Tibial nerve (tissue), 4 donors: ENCODE measurements around the gene C1QTNF6. TPM values are rescaled to one million over a fixed set of nuclear protein-coding genes. Genes with fewer than 3 reads are reported as not detected.
A peak's percentile ranks its signal among the peaks of the same experiment; 100 is the strongest.

Source experiments
- DNase-seq, 2 donors: peaks; one replicate each; pipeline ENCODE4 v3.0.0-alpha.2; 2019; ENCODE audit warnings: low spot score in 2 of 2
- H3K27ac ChIP-seq, 4 donors: fragments of 200-600 bp; sonication (generic) in 3 of 4; one replicate each; pipeline ENCODE4 v1.5.1; 2017 to 2019; ENCODE audit warnings: mild to moderate bottlenecking in 1 of 4
- H3K27me3 ChIP-seq, 2 donors: fragments of 200-600 bp; sonication (generic) in 1 of 2; one replicate each; pipeline versions ENCODE4 v1.5.1 to v1.6.0; 2017 to 2019
- H3K36me3 ChIP-seq, 3 donors: fragments of 200-600 bp; sonication (generic); one replicate each; pipeline ENCODE4 v1.5.1; 2018 to 2019
- H3K4me1 ChIP-seq, 4 donors: fragments of 200-600 bp; sonication (generic) in 3 of 4; one replicate each; pipeline ENCODE4 v1.5.1; 2017 to 2019
- H3K4me3 ChIP-seq, 4 donors: fragments of 200-600 bp; sonication (generic) in 3 of 4; one replicate each; pipeline ENCODE4 v1.5.1; 2017 to 2019; ENCODE audit warnings: mild to moderate bottlenecking in 1 of 4, moderate library complexity in 1 of 4
- H3K9me3 ChIP-seq, 4 donors: fragments of 200-600 bp; sonication (generic) in 3 of 4; one replicate each; pipeline ENCODE4 v1.5.1; 2017 to 2019
- EP300 ChIP-seq, 2 donors: sonication (generic); formaldehyde crosslinking; IDR thresholded peaks; one replicate each; pipeline ENCODE4 v1.6.1; 2017; ENCODE audit warnings: antibody characterized with exemption in 2 of 2, mild to moderate bottlenecking in 1 of 2
- POLR2A ChIP-seq, 2 donors: fragments of 450-650 bp; IDR thresholded peaks; one replicate each; pipeline ENCODE4 v1.6.1; 2017; ENCODE audit warnings: antibody characterized with exemption in 2 of 2, mild to moderate bottlenecking in 2 of 2, moderate library complexity in 2 of 2
- WGBS, 2 donors: methylation state at CpG; one replicate each; pipeline ENCODE4 v1.1.5; 2018; 5-methylcytosine and 5-hydroxymethylcytosine counted together
- total RNA-seq, 4 donors: library from RNA; depleted of rRNA; stranded (reverse); fragments of >200 nt; gene quantifications; one replicate each; pipeline ENCODE4 v1.1.0, GENCODE V29; 2016
- TF ChIP-seq, protein P1 (sequence below), 5 experiments: fragments of 200-600 bp in 3 of 5; fragments of 450-650 bp in 2 of 5; sonication (generic) in 3 of 5; IDR thresholded peaks; one replicate each; pipeline ENCODE4 v1.5.1; 2016 to 2019; ENCODE audit warnings: antibody characterized with exemption in 5 of 5, mild to moderate bottlenecking in 3 of 5, moderate library complexity in 2 of 5

C1QTNF6 gene
- total RNA-seq, 4 donors from 2014 or later: 2.6 to 3.9 (median 3.4) TPM

DNA sequence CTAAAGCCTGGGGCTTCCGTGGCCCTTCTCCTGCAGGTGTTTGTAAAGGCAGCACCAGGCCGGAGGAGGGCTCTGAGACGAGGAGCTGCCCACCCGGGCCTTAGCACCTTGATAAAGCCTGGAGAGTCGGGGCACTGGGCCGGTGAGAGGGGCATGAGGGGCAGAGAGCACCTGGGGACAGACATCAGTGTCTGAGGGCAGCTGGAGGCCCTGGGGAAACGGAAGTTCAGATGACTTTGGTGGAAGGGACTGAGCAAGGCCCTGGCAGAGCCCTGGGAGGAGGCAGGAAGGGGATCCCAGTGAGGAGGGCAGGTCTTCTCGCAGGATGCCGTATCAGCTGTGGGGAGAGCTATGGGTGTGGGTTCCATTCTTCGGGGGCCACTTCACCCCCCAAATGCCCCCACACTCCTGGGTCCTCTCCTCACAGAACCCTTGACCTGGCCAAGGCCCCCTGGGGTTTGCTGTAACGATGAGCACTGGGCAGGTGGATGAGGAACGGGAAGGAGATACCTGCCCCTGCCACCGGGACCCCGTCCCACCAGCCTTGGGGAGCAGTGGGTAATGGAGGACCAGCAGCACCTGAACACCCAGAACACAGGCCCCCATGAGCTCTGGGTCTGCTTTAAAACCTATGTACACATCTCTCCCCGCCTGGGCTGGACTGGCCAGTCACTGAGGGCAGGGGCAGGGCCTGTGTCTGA, 7.4 kb downstream of the C1QTNF6 start:
- Histone ChIP-seq H3K4me1 (peaks cover 0 to 53% (median 24%) of the 10 kb centered on the region in 4 donors), H3K36me3 (peaks cover 0 to 38% (median 0%) of the 10 kb centered on the region in 3 donors), H3K4me3 (no peak overlapping the region), H3K9me3 (no peaks in the 10 kb centered on the region), H3K27ac (no peak overlapping the region), H3K27me3 (no peaks in the 10 kb centered on the region)
- TF ChIP-seq POLR2A (IDR thresholded peaks at IDR 0.05) (no peak), EP300 (IDR thresholded peaks at IDR 0.05) (no peak)
- TF ChIP-seq, protein P1, sequence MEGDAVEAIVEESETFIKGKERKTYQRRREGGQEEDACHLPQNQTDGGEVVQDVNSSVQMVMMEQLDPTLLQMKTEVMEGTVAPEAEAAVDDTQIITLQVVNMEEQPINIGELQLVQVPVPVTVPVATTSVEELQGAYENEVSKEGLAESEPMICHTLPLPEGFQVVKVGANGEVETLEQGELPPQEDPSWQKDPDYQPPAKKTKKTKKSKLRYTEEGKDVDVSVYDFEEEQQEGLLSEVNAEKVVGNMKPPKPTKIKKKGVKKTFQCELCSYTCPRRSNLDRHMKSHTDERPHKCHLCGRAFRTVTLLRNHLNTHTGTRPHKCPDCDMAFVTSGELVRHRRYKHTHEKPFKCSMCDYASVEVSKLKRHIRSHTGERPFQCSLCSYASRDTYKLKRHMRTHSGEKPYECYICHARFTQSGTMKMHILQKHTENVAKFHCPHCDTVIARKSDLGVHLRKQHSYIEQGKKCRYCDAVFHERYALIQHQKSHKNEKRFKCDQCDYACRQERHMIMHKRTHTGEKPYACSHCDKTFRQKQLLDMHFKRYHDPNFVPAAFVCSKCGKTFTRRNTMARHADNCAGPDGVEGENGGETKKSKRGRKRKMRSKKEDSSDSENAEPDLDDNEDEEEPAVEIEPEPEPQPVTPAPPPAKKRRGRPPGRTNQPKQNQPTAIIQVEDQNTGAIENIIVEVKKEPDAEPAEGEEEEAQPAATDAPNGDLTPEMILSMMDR (IDR thresholded peaks at IDR 0.05): no peak
- WGBS, 2 donors: 80 to 85% methylated on average over 14 of the region's 15 CpGs
- DNase-seq: no peak

DNA sequence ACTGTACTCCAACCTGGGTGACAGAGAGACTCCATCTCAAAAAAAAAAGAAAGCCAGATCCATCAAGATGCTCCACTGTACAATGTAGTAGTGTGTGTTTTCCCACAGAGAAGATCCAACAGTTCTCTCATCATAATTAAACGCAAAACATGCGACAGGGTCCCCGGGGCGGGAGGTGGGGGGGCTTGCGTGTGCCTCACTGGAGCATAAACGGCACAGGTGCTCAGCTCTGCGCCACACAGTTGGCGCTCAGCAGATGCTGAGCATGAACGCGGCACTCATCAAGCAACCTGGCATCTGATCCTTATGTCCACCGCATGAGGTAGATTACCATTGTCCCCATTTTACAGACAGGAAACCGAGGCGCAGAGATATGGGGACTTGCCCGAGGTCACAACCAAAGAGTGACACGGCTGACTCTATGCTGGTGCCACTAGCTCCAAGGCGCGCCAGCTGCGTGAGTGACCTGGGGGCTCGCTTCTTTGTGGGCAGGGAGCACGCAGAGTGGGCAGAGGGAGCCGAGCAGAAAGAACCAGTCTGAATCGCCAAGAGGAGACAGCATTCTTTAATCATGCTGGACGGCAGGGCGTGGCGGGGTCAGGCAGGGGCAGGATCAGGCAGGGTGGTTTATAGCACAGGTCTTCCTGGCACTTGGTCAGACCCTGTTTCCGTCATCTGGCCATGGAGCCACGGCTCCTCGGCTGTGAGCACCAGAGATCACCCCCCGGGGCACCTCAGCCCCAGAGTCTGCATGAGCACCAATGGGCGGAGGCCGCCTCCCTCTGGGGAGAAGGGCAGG, 8.2 kb downstream of the C1QTNF6 start:
- H3K27me3 ChIP-seq: no peaks in the 10 kb centered on the region
- WGBS, 2 donors: 84 to 85% methylated on average over 30 to 31 of the region's 31 CpGs
- no peak overlapping the region for H3K4me3 ChIP-seq
- H3K27ac ChIP-seq: no peak overlapping the region
- peaks cover 0 to 38% (median 0%) of the 10 kb centered on the region in 3 donors for H3K36me3 ChIP-seq
- TF ChIP-seq POLR2A (IDR thresholded peaks at IDR 0.05) (no peak), EP300 (IDR thresholded peaks at IDR 0.05) (no peak)
- TF ChIP-seq, protein P1 (IDR thresholded peaks at IDR 0.05): no peak
- no peaks in the 10 kb centered on the region for H3K9me3 ChIP-seq
- H3K4me1 ChIP-seq: peaks cover 0 to 57% (median 26%) of the 10 kb centered on the region in 4 donors
- no peak for DNase-seq

DNA sequence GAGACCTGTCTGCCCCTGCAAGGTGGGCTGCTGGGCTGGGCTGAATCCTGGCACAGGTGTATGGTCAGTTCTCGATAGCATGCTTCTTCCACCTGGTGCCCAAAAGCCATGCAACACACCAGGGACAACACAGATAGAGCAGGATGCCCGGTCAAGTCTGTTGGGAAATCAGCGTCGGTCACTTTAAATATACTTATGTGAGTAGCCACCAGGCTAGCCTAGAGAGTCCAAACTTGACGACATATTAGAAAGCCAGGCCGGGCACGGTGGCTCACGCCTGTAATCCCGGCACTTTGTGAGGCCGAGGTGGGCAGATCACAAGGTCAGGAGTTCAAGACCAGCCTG, 8.9 kb downstream of the C1QTNF6 start:
- TF ChIP-seq, protein P1 (IDR thresholded peaks at IDR 0.05): no peak
- TF ChIP-seq EP300 (IDR thresholded peaks at IDR 0.05): no peak
- TF ChIP-seq POLR2A (IDR thresholded peaks at IDR 0.05): no peak
- no peak for DNase-seq
- 82 to 87% methylated on average over 10 of the region's 10 CpGs for WGBS, 2 donors
- Histone ChIP-seq H3K36me3 (peaks cover 0 to 34% (median 0%) of the 10 kb centered on the region in 3 donors), H3K27ac (peak overlapping the region in 2 of 4 donors; percentile 38 to 56), H3K4me3 (no peak overlapping the region), H3K9me3 (no peaks in the 10 kb centered on the region), H3K27me3 (no peaks in the 10 kb centered on the region), H3K4me1 (peaks cover 0 to 57% (median 26%) of the 10 kb centered on the region in 4 donors)

DNA sequence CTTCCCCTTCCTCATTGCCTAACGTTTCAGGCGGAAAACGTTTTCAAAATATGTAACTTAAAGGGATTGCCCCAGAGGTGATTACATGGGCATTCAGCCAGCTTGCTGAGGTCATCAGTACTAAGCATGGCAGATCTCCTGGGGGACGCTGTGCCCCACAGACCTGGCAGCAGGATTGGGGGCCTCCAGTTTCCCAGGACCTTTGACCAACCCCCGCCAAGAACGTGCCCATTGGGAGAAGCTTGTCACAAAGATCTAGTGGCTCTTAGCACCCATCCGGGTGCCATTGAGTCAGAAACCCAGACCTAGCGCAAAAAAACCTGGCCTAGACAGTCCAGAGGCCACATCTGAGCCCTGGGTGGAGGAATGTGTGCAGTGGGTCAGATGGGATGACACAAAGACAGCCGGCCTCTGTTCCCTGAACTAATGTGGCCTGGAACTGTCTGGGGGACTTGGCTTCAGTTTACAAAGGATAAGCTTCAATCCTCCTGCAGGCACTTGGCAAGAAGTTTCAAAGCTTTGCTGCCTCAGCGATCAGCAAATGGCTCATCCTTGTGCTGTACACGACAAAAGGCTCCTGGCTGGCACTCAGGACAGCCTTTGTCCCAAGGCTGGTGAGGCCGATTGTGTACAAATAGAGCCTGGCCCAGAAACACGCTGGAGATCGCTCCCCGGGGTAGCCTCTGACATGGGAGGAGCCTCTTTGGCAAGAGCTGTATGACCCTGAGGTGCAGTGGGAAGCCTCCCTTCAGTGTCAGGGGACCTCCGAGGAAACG, 9.5 kb downstream of the C1QTNF6 start:
- 25 to 30% methylated on average over 16 to 17 of the region's 17 CpGs for WGBS, 2 donors
- peak overlapping the region in 2 of 4 donors; percentile 38 to 56 for H3K27ac ChIP-seq
- no peak for DNase-seq

More for the DNA sequence above, 9.5 kb downstream of the C1QTNF6 start:
- Histone ChIP-seq H3K4me3 (no peak overlapping the region), H3K27me3 (no peaks in the 10 kb centered on the region), H3K4me1 (peaks cover 0 to 57% (median 26%) of the 10 kb centered on the region in 4 donors), H3K9me3 (no peaks in the 10 kb centered on the region), H3K36me3 (peaks cover 0 to 28% (median 0%) of the 10 kb centered on the region in 3 donors)
- TF ChIP-seq, protein P1 (IDR thresholded peaks at IDR 0.05): no peak
- TF ChIP-seq POLR2A (IDR thresholded peaks at IDR 0.05): no peak
- no peak for TF ChIP-seq EP300 (IDR thresholded peaks at IDR 0.05)
